Stimulated activated CD4-positive, alpha-beta T cell treated with anti-CD3 and anti-CD28 coated beads, Interleukin-1b, Interleukin-23, amount 100 ng/mL, for 24 hours (primary cell): ENCODE measurements around the gene CLPX.
"Not testable (repeated sequence)": the region's sequence is repeated elsewhere in the genome, so short reads cannot be mapped to it uniquely, and the experiment has no call there.

Experiments used
- DNase-seq, 4 experiments: peaks; one replicate each; pipeline ENCODE4 v3.0.0-alpha.2; 2020; ENCODE audit warnings: low read depth in 4 of 4, low spot score in 1 of 4

CLPX gene

GRCh38 chr15:65105038-65105437 lies 80.1 kb downstream of the CLPX start:
- DNase-seq: no peak

GRCh38 chr15:65102912-65103311 lies 82.2 kb downstream of the CLPX start:
- DNase-seq: no peak

- DNase-seq: no peak
Measured at GRCh38 chr15:65101891-65102708, 83.0 kb downstream of the CLPX start.

- peak; percentile 18 to 35 (median 26) for DNase-seq
Measured at GRCh38 chr15:65101411-65101890, 83.7 kb downstream of the CLPX start.

GRCh38 chr15:65100442-65100841 lies 84.7 kb downstream of the CLPX start:
- DNase-seq: no peak

- DNase-seq: not testable (repeated sequence)
Measured at GRCh38 chr15:65099801-65100200, 85.3 kb downstream of the CLPX start.

GRCh38 chr15:65099336-65099735 lies 85.8 kb downstream of the CLPX start:
- DNase-seq: no peak
